ENCODE results near the gene KCNJ10.

KCNJ10 gene

GRCh38 chr1:160083968-160084770 is 14.2 kb upstream of the KCNJ10 start:
- peak; percentile 36 for DNase-seq (ENCODE audit: low read depth)

DNA sequence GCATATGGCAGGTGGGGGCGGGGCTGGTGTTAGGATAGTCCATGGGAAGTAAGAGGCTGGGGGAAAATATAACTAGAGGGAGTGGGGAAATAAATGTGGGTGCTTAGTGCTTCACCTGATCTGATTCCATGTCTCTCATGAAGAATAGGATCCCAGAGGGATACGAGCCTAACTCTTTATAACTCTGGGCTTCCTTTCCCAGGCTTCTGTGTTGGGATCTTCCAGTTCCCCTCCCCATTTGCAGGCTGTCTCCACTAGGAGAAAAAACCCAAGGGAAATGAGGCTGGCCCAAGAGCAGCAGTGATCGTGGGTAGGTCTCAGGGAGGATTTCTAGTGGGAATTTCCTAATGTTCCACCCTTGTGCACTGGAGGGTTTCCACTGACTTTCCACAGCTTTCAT is 13.0 kb upstream of the KCNJ10 start:
- DNase-seq (ENCODE audit: low read depth), result no peak

DNA sequence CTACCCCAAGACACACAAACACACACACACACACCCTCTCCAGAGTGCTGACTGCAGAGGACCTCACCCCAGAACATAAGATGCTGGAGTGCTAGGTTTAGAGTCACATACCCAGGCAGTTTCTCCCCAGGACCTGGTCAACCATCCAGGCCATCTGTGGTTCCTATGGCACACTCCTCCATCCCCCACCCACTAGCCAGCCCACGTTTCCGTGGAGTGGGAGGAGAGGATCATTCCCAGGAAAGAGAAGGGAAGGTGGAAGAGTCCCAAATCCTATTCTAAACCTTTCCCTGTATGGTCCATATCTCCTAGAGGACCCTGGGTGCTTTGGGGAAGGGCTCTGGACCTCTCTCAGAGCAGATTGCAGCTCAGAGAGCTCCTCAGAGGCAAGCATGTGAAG is 12.5 kb upstream of the KCNJ10 start:
- no peak for DNase-seq (ENCODE audit: low read depth)

DNA sequence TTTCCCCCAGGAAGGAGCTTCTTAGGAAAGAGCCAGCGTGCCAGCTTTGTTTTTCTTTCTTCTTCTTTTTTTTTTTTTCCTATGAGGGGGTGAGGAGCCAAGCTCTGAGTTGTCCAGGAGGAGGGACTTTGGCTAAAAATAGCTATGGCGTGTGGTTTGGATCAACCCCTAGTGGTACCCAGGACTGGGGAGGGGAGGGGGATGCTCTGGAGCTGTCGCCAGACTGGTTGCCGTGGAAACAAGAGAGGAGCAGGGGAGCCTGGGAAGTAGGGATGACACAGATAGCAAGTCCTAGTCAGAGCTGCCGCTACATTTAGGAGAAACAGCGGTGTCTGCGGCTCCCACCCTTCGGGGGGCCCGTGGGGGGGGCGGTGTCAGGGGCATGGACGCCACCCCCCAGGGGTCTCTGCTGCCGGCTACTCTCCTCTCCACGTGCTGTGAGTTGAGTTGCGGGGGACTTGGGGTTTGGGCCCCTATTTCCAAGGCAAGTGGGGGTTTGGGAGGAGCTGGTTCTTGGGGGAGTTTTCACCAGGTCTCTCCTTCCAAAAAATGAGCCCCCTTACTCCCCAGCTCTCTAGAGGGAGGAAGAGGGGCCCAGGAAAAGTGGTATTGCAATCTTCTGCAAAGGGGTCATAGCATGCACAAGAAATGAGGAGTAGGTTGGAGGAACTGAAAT is 11.4 kb upstream of the KCNJ10 start, which contains the start of gene KCNJ9:
Gene KCNJ9 (plus strand): TSS at position 278 of the 676 bp plus-strand sequence. CDS start 2,493 bp downstream, outside the sequence.
- DNase-seq (ENCODE audit: low read depth), result no peak

DNA sequence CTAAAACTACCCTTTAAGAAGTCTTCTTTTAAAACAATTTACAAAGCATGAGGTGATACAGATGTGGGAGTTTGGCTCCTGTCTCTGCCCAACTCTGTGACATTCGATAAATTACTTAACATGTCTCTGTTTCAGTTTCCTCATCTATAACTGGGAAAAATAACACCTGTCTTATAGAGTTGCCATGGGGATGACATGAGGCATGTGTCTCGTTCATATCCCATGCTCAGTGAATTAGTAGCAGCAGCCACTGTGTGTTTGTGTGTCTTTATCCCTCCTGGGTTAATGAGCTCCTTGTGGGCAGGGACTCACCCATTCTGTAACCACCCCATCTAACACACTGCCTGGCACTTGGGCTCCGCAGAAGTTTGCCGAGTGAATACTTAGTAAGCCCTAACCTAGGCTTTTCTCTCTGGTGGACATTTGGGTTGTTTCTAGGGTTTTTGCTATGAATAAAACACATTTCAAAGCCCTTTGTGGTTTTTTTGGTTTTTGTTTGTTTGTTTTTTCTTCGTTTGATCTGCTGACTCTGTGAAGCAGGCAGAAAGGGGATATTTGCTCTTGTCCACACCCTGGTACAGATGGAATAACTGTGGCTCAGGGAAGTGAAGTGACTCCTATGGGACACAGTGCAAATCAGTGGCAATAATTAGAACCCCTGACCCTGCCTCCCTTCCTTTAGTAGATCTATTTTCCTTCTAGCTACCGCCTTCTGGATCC is 10.6 kb upstream of the KCNJ10 start:
- no peak for DNase-seq (ENCODE audit: low read depth)

DNA sequence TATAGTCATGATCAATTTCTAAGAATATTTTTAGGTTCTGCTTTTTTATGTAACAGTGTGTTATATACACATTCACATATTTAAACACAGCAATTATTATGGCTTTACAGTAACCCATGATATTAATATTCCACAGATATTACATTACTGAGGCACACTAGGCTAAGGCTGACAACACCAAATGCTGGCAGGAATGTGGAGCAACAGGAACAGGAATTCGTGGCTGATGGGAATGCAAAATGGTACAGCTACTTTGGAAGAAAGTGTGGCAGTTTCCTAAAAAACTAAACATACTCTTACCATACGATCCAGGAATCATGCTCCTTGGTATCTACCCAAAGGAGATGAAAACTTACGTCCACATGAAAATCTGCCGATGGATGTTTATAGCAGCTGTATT is 9.5 kb upstream of the KCNJ10 start:
- no peak for DNase-seq (ENCODE audit: low read depth)

DNA sequence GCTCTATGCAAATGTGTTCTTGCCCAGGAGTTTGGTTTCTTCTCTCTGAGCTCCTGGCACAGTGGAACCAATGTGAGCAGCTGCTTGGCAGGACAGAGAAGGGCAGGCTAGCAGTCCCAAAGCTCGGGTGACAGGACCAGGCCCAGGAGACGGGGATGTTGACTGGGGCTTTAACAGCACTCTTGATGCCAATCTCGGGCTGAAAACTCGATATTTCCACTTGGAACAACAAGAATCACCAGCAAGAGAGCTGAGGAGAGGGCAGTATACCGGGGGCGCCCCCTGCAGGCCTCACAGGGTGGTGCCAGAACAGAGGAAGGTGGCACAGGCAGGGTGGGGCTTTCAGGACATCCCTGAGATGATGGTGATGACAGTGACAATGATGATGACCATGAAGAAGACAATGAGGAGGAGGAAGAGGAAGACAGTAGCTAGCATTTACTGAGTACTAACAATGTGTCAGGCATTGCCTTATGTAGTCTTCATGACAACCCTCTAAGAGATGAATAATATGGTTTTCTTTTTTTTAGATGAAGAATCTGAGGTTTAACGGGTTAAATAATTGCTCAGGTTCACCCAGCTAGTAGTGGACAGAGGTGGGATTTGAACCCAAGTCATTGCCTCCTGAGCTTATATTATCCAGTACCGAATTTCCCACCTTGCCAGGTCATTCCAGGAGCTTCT is 8.7 kb upstream of the KCNJ10 start:
- DNase-seq (ENCODE audit: low read depth), result no peak

- DNase-seq (ENCODE audit: low read depth), result no peak
Observed at GRCh38 chr1:160077486-160077885, 7.5 kb upstream of the KCNJ10 start.

DNA sequence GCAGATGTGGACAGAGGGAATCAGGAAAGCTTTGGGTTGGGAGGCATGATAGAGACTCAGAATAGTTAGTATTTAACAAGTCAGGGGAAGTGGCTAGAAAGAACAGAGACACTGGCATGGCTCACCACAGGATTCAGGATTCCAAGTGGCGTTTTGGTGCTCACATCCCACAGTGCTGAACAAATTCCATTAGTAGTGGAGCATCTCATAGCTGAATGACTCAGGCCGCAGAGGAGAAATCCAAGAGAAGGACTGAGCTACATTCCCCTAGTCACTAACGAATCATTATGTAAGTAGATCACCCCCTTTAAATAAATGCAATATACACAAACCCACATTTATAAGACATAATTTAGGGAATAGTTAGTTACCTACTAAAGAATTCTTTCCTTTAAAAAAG is 6.3 kb upstream of the KCNJ10 start:
- no peak for DNase-seq (ENCODE audit: low read depth)

- no peak for DNase-seq (ENCODE audit: low read depth)
Observed at GRCh38 chr1:160075836-160076235, 5.9 kb upstream of the KCNJ10 start.

GRCh38 chr1:160074865-160075264 is 4.9 kb upstream of the KCNJ10 start:
- no peak for DNase-seq (ENCODE audit: low read depth)

- no peak for DNase-seq (ENCODE audit: low read depth)
Observed at GRCh38 chr1:160071289-160071688, 1.3 kb upstream of the KCNJ10 start.

GRCh38 chr1:160070243-160071163 is 543 bp upstream of the KCNJ10 start:
- peak; percentile 47 for DNase-seq (ENCODE audit: low read depth)

DNA sequence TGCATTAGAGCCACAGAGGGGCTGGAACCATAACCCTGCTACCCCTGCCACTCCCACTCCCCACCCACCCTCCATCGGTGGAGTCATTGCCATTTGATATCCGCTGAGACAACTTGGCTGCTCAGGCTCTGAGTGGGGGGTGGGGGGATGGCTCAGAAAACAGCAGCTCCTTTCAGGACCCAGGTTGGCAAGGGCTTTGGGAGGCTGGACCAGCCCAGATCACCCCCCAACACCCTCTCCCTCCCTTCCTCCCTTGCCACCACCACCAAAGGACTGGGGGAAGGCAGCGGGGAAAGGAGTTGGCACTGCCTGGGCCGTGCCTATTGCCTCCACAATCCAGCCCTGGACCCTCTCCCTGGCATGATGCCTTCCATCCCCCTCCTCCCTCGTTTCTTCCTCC is 1.7 kb downstream of the KCNJ10 start:
- DNase-seq (ENCODE audit: low read depth), result no peak

- DNase-seq (ENCODE audit: low read depth), result no peak
Observed at GRCh38 chr1:160066829-160067745, 2.9 kb downstream of the KCNJ10 start.

DNA sequence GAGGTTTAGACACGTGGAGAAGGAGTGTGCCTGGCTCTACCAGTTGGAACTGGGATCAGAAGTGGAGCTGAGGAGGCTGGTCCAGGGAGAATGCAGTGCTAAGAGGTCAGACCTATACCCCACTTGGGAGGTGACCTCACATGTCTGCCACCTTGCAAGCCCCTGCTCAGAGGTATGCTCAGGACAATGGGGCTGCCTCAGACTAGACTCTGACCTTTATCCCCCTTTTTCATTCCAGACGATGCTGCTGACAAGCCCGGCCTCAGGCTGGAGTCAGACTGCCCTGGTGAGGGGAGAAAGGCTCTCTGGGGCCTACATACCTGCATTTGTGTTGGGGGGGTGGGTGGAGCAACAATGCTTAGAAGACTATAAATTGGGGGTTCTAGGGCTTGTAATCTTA is 5.2 kb downstream of the KCNJ10 start:
- DNase-seq (ENCODE audit: low read depth), result no peak

GRCh38 chr1:160064164-160064563 is 5.8 kb downstream of the KCNJ10 start:
- DNase-seq (ENCODE audit: low read depth), result no peak

- no peak for DNase-seq (ENCODE audit: low read depth)
Observed at GRCh38 chr1:160063176-160063575, 6.8 kb downstream of the KCNJ10 start.

DNA sequence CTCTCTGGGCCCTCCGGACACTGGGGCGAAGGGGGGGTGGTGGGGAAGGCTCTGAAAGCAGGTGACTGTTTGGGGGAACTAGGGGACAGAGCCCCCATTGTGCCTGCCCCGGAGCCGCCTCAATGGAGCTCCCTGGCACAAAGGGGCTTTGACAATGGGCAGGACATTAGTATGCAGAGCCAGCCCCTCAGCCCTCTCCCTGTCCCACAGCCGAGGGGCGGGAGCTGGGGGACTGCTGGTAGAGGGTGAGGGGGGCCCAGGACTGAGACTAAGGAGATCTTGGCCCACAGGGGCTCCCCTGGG is 7.8 kb downstream of the KCNJ10 start:
- DNase-seq (ENCODE audit: low read depth), result no peak

Data from stimulated activated CD8-positive, alpha-beta memory T cell treated with anti-CD3 and anti-CD28 coated beads, Interleukin-7, amount 100 ng/mL, for 24 hours (primary cell).